CD4-positive, alpha-beta T cell treated with Interleukin-17A for 4 hours (primary cell): ENCODE measurements around the gene H1-8.
"Not testable (repeated sequence)": the region's sequence is repeated elsewhere in the genome, so short reads cannot be mapped to it uniquely, and the experiment has no call there.

Experiments used
- DNase-seq: peaks from one replicate; pipeline ENCODE4 v3.0.0-alpha.2; 2020; ENCODE audit warnings: mixed read lengths

H1-8 gene, protein sequence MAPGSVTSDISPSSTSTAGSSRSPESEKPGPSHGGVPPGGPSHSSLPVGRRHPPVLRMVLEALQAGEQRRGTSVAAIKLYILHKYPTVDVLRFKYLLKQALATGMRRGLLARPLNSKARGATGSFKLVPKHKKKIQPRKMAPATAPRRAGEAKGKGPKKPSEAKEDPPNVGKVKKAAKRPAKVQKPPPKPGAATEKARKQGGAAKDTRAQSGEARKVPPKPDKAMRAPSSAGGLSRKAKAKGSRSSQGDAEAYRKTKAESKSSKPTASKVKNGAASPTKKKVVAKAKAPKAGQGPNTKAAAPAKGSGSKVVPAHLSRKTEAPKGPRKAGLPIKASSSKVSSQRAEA

GRCh38 chr3:129543156-129543790 lies at the start of gene H1-8:
TSS of gene H1-8 (plus strand) at chr3:129543175. CDS start at chr3:129543219, 44 bp downstream.
- DNase-seq, result no peak

GRCh38 chr3:129493206-129493605 lies 49.8 kb upstream of the H1-8 start:
- no peak for DNase-seq

DNA sequence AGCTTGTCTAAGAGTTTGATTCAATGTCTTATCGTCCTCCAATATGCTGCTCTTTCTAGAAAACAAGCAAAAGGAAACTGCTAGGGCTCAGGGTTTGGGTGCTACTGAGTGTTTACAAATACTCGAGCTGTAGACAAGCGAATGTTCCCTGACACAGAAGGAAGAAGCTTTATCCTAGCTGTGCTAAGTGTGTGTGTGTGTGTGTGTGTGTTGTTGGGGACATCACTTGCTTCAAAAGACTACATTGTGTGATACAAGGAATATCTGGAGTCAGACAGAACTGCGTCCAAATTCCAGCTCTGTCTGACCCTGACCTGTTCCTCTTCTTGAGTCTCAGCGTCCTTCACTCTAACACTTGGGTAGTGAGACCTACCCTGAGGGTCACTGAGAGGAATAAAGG lies 48.5 kb upstream of the H1-8 start:
- not testable (repeated sequence) for DNase-seq

DNA sequence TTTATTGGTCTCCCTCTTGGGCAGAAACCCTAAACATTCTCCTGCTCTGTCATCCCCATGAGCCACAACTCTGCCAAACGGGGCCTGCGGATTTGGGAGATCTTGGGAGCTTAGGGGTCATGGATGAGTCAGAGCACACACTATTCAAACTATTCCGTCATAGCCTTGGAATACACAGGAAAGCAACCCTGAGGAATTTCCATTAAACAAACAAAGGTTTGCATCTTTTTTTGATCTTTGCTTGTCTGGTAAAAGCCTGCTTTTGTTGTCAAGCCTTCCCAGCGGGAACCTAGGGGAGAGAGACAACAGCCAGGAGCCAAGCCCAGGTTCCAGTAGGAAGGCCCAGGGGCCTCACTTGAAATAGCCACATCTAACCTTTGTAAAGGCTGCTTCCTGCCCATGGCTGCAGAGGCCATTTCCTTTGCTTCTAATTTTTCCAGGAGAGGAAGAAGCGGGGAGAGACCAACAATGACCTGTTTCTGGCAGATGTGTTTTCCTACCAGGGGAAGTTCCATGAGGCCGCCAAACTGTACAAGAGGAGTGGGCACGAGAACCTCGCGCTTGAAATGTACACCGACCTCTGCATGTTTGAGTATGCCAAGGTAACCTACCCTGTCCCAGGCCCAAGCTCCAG lies 47.9 kb upstream of the H1-8 start:
- DNase-seq, result not testable (repeated sequence)

- not testable (repeated sequence) for DNase-seq
Measured at GRCh38 chr3:129497876-129498275, 45.1 kb upstream of the H1-8 start.

GRCh38 chr3:129498603-129499488 lies 44.1 kb upstream of the H1-8 start:
- DNase-seq, result not testable (repeated sequence)

GRCh38 chr3:129499604-129500333 lies 43.2 kb upstream of the H1-8 start:
- not testable (repeated sequence) for DNase-seq

GRCh38 chr3:129500334-129500658 lies 42.7 kb upstream of the H1-8 start:
- no peak for DNase-seq

DNA sequence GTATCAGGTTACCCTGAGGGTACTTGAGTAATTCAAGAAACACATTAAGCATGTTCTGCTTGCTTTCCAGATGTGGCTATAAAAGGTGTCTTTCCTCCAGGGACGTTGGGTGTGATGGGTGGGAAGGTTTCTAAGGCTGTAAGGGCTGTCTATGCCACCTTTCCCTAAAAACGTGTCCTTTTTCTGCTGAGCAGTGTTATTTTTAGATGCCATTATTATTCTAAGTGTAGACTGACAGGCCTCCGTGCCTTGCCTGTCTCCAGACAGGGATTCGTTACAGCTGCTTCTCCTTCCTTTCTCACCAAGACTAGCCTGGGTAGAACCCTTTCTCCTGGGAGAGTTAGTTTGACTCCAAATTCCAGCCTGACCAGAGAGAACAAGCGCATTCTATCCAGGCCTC lies 41.3 kb upstream of the H1-8 start:
- DNase-seq, result no peak

DNA sequence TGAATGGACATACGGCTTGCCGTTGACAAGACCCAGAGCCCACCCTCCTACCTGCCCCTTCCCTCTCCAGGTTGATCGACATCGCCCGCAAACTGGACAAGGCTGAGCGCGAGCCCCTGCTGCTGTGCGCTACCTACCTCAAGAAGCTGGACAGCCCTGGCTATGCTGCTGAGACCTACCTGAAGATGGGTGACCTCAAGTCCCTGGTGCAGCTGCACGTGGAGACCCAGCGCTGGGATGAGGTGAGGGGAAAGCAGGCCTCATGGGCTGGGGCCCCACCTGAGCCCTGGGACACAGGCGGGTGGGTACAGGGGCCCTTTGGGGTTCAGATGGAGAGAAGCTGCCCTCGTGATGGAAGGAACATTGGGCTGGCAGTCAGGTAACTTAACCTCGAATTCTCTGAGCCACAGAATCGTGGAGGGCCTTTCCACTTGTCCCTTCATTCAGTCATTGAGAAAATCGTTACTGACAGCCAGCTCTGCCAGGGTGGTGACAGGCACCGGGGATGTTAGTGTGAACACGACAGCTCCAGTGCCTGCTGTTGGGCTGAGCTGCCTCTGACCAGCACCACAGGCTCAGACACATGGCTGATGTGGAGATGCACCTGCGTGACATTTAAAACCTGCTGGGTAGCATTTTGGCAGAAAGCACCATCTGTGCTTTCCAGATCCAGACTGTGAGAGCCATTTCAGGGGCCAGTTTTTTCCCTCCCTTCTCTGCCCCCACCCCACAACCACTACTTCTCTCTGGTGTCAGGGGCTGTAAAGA lies 40.1 kb upstream of the H1-8 start:
- no peak for DNase-seq

GRCh38 chr3:129503471-129504291 lies 39.3 kb upstream of the H1-8 start:
- DNase-seq, result no peak

DNA sequence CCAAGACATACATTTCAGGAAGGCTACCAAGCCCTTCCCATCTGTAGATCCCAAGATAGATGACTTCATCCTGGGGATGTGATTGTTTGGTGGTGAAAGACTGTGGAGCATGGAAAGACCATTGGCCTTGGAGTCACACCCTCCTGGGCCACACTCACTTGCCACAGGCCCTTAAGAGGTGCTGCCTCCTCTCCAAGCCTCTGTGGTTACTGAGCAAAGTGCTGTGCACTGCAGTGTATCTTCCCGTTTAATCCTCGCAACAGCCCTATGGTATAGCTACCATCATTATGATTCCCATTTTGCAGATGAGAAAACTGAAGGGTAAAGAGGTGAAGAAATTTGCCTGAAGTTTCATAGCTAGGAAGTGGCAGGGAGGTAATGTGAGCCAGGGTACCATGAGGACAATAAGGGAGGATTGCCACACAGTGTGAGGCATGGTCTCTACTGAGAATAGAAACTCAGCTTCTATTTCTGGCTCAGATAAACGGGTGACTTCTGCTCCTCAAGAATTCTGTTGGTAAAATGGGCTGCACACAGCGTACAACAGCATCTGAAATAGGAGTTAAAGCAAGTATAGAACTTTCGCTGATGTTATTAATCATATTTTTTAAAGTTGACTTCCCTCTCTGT lies 38.4 kb upstream of the H1-8 start:
- no peak for DNase-seq

DNA sequence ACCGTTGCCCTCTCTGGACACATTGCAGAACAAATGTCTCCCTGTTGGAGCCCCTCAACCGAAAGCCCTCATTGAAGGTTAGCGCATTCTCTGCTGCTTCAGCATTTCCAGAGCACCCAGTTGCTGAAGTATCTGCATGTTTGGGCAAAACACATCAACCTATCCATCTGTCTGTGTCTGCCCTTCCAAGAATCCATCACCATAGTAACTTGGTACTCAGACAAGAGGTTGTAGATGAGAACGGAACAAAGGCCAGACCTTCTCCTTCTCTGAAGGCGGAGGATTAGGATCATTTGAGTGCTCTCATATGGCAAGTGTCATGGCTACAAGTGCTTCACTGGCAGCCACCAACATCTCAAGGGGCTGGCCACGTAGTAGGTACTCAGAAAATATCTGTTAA lies 37.6 kb upstream of the H1-8 start:
- no peak for DNase-seq

DNA sequence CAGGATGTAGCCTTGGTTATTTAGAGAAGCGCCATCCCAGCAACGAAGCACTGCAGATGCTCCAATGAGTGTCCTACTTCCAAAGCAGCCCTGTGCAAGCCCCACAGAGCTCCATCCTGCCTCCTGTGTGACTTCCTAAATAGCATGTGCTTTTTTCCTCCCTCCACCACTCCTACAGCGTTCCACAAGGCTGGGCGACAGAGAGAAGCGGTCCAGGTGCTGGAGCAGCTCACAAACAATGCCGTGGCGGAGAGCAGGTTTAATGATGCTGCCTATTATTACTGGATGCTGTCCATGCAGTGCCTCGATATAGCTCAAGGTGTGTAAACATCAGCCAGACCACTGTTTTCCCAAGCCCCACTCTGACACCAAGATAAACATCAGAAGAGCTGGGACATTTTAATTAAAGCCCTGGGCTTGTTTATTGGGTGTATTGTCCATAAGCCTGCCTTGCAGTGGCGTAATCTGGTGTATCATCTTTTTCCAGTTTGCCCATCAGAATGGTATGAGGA lies 36.7 kb upstream of the H1-8 start:
- no peak for DNase-seq

GRCh38 chr3:129507181-129507831 lies 35.7 kb upstream of the H1-8 start:
- DNase-seq, result no peak

GRCh38 chr3:129512595-129512994 lies 30.4 kb upstream of the H1-8 start:
- no peak for DNase-seq

DNA sequence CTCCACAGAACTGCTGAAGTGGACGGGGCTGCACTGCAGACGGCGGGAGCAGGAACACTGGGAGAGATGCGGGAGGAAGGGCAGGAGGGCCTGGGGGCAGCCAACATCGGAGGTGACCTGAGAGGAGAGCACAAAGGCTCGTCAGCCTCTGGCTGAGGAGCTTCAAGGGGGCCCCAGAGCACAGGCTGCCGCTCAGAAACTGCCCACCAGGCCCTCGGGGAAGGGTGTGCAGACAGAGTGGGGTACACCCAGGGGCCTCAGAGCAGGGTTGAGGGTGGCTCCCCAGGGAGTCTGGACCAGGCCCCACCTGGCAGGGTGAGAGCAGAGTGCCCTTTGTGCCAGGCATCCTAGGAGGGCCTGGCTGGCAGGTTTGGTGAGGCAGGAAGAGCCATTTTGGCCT lies 29.3 kb upstream of the H1-8 start:
- DNase-seq, result no peak

DNA sequence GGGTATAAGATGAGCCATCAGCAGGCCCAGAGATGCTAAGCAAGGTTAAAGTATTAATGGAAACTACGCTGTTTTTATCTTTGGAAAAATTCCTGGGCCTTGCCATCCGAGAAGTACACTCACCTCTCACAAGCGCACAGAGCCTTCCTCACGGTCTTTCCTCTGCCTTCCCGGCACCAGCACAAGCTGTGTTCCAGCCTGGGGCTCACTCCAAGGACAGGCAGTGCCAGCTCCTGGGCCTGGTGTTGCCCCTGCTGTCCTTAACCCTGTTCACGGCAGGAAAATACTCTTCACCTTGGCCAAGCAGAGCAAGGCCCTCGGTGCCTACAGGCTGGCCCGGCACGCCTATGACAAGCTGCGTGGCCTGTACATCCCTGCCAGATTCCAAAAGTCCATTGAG lies 28.9 kb upstream of the H1-8 start:
- DNase-seq, result no peak

DNA sequence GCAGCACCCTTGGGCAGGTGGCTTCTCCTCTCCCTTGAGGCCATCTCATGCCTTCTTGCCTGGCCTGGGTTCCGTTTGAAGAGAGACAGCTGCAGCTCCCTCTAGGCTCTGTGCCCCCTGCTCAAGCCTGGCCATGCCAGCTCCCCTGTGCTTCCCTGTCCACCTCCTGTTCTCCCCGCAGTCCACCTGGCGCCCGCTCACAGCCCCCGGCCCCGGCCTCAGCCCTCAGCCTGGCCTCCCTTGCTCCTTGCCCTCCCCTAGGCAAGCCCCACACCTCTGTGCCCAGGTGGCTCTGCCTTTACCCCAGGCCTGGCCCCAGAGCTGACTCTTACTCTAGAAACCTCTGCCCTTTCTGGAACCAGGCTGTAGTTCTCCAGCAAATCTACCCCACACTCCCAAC lies 28.4 kb upstream of the H1-8 start:
- DNase-seq, result no peak
